ENCODE results near the gene FNDC7. TPM values are rescaled to one million over a fixed set of nuclear protein-coding genes. Genes with fewer than 3 reads are reported as not detected.

The FNDC7 gene
- total and polyA plus RNA-seq, 9 of the 15 experiments (the other 6 are each of a cell fraction or from before 2014, with no cell fraction given), result not detected

DNA sequence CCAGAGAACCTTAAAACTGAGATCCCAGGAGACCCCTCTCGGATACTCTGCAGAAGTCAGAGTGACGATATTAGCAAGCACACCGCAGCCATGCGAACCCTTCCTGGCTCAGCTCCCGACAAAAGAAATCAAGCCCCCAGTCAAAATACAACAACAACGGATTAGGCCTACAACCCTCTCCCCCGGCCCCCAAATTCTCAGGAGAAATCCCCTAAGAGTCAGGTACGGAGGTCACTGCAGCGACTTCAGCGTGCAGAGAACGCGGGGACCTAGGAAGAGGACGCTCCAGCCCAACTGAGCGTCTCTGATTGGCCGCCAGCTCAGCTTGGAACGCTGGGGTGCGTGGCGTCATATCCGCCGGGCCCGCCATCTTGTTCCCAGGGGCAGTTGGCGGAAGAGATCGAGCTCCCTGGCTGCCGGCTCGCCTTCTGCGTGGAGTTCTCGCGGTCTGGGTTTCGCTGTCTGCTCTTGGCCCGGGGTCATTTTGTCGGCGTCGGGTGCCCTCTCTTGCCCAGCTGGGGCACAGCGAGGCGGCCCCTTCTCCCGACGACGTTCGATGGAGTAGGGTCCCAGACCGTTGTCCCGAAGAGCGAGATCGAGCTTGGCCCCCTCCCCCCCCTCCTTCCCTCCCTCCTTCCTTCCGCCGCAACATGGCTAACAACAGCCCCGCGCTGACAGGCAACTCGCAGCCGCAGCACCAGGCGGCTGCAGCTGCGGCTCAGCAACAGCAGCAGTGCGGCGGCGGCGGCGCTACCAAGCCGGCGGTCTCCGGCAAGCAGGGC lies 20.6 kb upstream of the FNDC7 start, which contains the start of gene PRPF38B (continued):
- TF ChIP-seq MEF2A (IDR thresholded peaks at IDR 0.05; ENCODE audit: control insufficient read depth, low read depth, low read length) (no peak), CBX8 (IDR thresholded peaks at IDR 0.05; ENCODE audit: borderline replicate concordance, extremely low read depth, low read depth, low read length, poor library complexity, severe bottlenecking) (no peak), RBM17 (IDR thresholded peaks at IDR 0.05; ENCODE audit: borderline replicate concordance, low read depth, low read length) (no peak), ARID3A (IDR thresholded peaks at IDR 0.05; ENCODE audit: borderline replicate concordance, low read depth, low read length) (no peak), SP2 (IDR thresholded peaks at IDR 0.05; ENCODE audit: extremely low read depth, low read depth, low read length, poor library complexity, severe bottlenecking) (peak; percentile 28), PTBP1 (IDR thresholded peaks at IDR 0.05; ENCODE audit: low read depth, low read length) (no peak), MCM3 (IDR thresholded peaks at IDR 0.05) (no peak), ZKSCAN1 (IDR thresholded peaks at IDR 0.05; ENCODE audit: low read depth, low read length) (peak; percentile 43; the same call in 1 of the 2 replicates), BRD9 (IDR thresholded peaks at IDR 0.05; ENCODE audit: low read depth, partially characterized antibody) (peak; percentile 36), RUNX1 (IDR thresholded peaks at IDR 0.05; ENCODE audit: low read depth) (peak; percentile 7; the same call in 1 of the 2 replicates), DMBX1 (CRISPR knock-in tag; IDR thresholded peaks at IDR 0.05; ENCODE audit: borderline replicate concordance) (no peak), ZNF184 (CRISPR knock-in tag; IDR thresholded peaks at IDR 0.05) (no peak), FUS (optimal IDR thresholded peaks at IDR 0.05; ENCODE audit: low read depth, low read length) (no peak), MEIS2 (IDR thresholded peaks at IDR 0.05; ENCODE audit: partially characterized antibody) (peak; percentile 25), GTF2E2 (tag; IDR thresholded peaks at IDR 0.05) (peak; percentile 96), RBM34 (IDR thresholded peaks at IDR 0.05; ENCODE audit: borderline replicate concordance, insufficient read depth, low read length) (no peak), ZZZ3 (IDR thresholded peaks at IDR 0.05) (no peak), ZKSCAN8 (CRISPR knock-in tag; IDR thresholded peaks at IDR 0.05) (no peak)
- TF ChIP-seq, protein P1, sequence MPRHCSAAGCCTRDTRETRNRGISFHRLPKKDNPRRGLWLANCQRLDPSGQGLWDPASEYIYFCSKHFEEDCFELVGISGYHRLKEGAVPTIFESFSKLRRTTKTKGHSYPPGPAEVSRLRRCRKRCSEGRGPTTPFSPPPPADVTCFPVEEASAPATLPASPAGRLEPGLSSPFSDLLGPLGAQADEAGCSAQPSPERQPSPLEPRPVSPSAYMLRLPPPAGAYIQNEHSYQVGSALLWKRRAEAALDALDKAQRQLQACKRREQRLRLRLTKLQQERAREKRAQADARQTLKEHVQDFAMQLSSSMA (CRISPR knock-in tag; IDR thresholded peaks at IDR 0.05), result no peak
- TF ChIP-seq, protein P2, sequence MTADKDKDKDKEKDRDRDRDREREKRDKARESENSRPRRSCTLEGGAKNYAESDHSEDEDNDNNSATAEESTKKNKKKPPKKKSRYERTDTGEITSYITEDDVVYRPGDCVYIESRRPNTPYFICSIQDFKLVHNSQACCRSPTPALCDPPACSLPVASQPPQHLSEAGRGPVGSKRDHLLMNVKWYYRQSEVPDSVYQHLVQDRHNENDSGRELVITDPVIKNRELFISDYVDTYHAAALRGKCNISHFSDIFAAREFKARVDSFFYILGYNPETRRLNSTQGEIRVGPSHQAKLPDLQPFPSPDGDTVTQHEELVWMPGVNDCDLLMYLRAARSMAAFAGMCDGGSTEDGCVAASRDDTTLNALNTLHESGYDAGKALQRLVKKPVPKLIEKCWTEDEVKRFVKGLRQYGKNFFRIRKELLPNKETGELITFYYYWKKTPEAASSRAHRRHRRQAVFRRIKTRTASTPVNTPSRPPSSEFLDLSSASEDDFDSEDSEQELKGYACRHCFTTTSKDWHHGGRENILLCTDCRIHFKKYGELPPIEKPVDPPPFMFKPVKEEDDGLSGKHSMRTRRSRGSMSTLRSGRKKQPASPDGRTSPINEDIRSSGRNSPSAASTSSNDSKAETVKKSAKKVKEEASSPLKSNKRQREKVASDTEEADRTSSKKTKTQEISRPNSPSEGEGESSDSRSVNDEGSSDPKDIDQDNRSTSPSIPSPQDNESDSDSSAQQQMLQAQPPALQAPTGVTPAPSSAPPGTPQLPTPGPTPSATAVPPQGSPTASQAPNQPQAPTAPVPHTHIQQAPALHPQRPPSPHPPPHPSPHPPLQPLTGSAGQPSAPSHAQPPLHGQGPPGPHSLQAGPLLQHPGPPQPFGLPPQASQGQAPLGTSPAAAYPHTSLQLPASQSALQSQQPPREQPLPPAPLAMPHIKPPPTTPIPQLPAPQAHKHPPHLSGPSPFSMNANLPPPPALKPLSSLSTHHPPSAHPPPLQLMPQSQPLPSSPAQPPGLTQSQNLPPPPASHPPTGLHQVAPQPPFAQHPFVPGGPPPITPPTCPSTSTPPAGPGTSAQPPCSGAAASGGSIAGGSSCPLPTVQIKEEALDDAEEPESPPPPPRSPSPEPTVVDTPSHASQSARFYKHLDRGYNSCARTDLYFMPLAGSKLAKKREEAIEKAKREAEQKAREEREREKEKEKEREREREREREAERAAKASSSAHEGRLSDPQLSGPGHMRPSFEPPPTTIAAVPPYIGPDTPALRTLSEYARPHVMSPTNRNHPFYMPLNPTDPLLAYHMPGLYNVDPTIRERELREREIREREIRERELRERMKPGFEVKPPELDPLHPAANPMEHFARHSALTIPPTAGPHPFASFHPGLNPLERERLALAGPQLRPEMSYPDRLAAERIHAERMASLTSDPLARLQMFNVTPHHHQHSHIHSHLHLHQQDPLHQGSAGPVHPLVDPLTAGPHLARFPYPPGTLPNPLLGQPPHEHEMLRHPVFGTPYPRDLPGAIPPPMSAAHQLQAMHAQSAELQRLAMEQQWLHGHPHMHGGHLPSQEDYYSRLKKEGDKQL (CRISPR knock-in tag; IDR thresholded peaks at IDR 0.05; ENCODE audit: borderline replicate concordance), result no peak
